Endometrial microvascular endothelial cells (primary cell): ENCODE results near the gene UBE2Q2. TPM values are rescaled to one million over a fixed set of nuclear protein-coding genes. Genes with fewer than 3 reads are reported as not detected.

Experiments
- in situ Hi-C: cut with HindIII; loops from 2 replicates; pipeline ENCODE4 v1.10.0; 2017; ENCODE audit warnings: low sequenced_read_pairs, low pct_unique_long_range_greater_than_20kb; ENCODE audit errors: inconsistent ontology term
- total RNA-seq: library from RNA; depleted of rRNA; stranded (reverse); fragments of >200 nt; gene quantifications from one replicate; pipeline ENCODE4 v1.2.3, GENCODE V29; 2015; ENCODE audit errors: inconsistent ontology term

The UBE2Q2 gene
- total RNA-seq, 1 donor from 2014 or later = 24.8 TPM

GRCh38 chr15:75948761-75949296 lies 105.6 kb downstream of the UBE2Q2 start:
- in situ Hi-C loops = no loop called here

Other genes with a start within 250 kb of the UBE2Q2 start
- gene SNUPN, start 217.7 kb upstream of the UBE2Q2 start, total RNA-seq = 21.5 TPM
- gene IMP3, start 203.2 kb upstream of the UBE2Q2 start, total RNA-seq = 79.8 TPM
- 4.7 TPM for gene SNX33, start 195.5 kb upstream of the UBE2Q2 start, total RNA-seq
- gene CSPG4, start 130.6 kb upstream of the UBE2Q2 start, total RNA-seq = 1.9 TPM
- 64.9 TPM for gene FBXO22, start 60.4 kb downstream of the UBE2Q2 start, total RNA-seq
- not detected for gene NRG4, start 169.0 kb downstream of the UBE2Q2 start, total RNA-seq
- gene TMEM266, start 216.5 kb downstream of the UBE2Q2 start, total RNA-seq = not detected